ENCODE results near the gene CAMTA1.

DNA sequence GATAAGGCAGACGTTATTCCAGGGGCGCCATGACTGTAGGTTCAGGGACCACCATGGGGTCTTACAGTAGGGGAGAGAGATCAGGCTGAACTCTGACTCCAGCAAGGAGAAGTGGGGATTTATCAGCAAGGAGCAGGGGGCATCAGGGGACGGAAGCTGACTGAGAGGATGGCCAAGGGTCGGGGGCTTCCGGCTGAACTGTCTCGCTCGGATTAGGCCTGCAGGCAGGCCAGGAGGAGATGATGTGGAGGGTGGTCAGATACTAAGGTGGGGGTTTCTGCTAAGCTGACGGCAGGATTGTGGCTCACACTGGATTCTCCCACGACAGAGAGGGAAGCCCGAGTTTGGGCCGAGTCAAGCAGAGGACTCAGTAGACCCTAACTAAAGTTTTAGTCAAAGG is 798.9 kb downstream of the CAMTA1 start:
- no peak for TF ChIP-seq CTCF (IDR thresholded peaks at IDR 0.05)
- TF ChIP-seq POLR2A (IDR thresholded peaks at IDR 0.05): no peak
- no peak for TF ChIP-seq POLR2AphosphoS5 (IDR thresholded peaks at IDR 0.05; ENCODE audit: insufficient read depth in 1 of 2, low read depth in 1 of 2)
